ENCODE results near the gene LPO. TPM values are rescaled to one million over a fixed set of nuclear protein-coding genes. Genes with fewer than 3 reads are reported as not detected.

Gene LPO
- total RNA-seq, 4 donors from 2014 or later: 0.27 TPM; not detected in 3

GRCh38 chr17:58228679-58229078, 9.7 kb upstream of the LPO start:
- Histone ChIP-seq H3K4me1 (no peaks in the 10 kb centered on the region), H3K9me3 (no peaks in the 10 kb centered on the region), H3K27me3 (no peaks in the 10 kb centered on the region), H3K27ac (no peak overlapping the region), H3K4me3 (replicated peaks in 1 of 3) (no peak overlapping the region), H3K36me3 (no peaks in the 10 kb centered on the region)
- no peak for DNase-seq
- WGBS, 2 donors: 28 to 32% methylated on average over 3 of the region's 3 CpGs
- TF ChIP-seq CTCF (IDR thresholded peaks at IDR 0.05): no peak
- TF ChIP-seq POLR2A (IDR thresholded peaks at IDR 0.05): no peak
- intact Hi-C loops (cut with DNase I): no loop called here

- TF ChIP-seq CTCF (IDR thresholded peaks at IDR 0.05) (no peak), POLR2A (IDR thresholded peaks at IDR 0.05) (no peak)
- Histone ChIP-seq H3K9me3 (no peaks in the 10 kb centered on the region), H3K27ac (no peak overlapping the region), H3K4me3 (replicated peaks in 1 of 3) (no peak overlapping the region), H3K4me1 (no peaks in the 10 kb centered on the region), H3K36me3 (no peaks in the 10 kb centered on the region), H3K27me3 (no peaks in the 10 kb centered on the region)
- intact Hi-C loops (cut with DNase I): no loop called here
- WGBS, 2 donors: 56 to 62% methylated on average over 1 of the region's 1 CpG
- no peak for DNase-seq
Measured at GRCh38 chr17:58229384-58229783, 9.0 kb upstream of the LPO start.

GRCh38 chr17:58229881-58230280, 8.5 kb upstream of the LPO start:
- Histone ChIP-seq H3K9me3 (no peaks in the 10 kb centered on the region), H3K27ac (no peak overlapping the region), H3K4me3 (replicated peaks in 1 of 3) (no peak overlapping the region), H3K36me3 (no peaks in the 10 kb centered on the region), H3K4me1 (no peaks in the 10 kb centered on the region), H3K27me3 (no peaks in the 10 kb centered on the region)
- WGBS, 2 donors: 87 to 88% methylated on average over 4 of the region's 4 CpGs
- no peak for DNase-seq
- intact Hi-C loops (cut with DNase I): no loop called here
- TF ChIP-seq POLR2A (IDR thresholded peaks at IDR 0.05) (no peak), CTCF (IDR thresholded peaks at IDR 0.05) (no peak)

- TF ChIP-seq CTCF (IDR thresholded peaks at IDR 0.05): no peak
- TF ChIP-seq POLR2A (IDR thresholded peaks at IDR 0.05): no peak
- H3K9me3 ChIP-seq: no peaks in the 10 kb centered on the region
- intact Hi-C loops (cut with DNase I): no loop called here
- H3K4me3 ChIP-seq (replicated peaks in 1 of 3): no peak overlapping the region
- no peaks in the 10 kb centered on the region for H3K36me3 ChIP-seq
- DNase-seq: no peak
- WGBS, 2 donors: 57% methylated on average over 2 of the region's 2 CpGs
- no peaks in the 10 kb centered on the region for H3K27me3 ChIP-seq
- H3K27ac ChIP-seq: no peak overlapping the region
- no peaks in the 10 kb centered on the region for H3K4me1 ChIP-seq
Measured at GRCh38 chr17:58231641-58232040, 6.7 kb upstream of the LPO start.

GRCh38 chr17:58232707-58233156, 5.7 kb upstream of the LPO start:
- intact Hi-C loops (cut with DNase I): no loop called here
- DNase-seq: no peak
- H3K4me1 ChIP-seq: no peaks in the 10 kb centered on the region
- H3K27me3 ChIP-seq: no peaks in the 10 kb centered on the region
- no peak overlapping the region for H3K4me3 ChIP-seq (replicated peaks in 1 of 3)
- 53 to 61% methylated on average over 12 of the region's 12 CpGs for WGBS, 2 donors
- H3K9me3 ChIP-seq: no peaks in the 10 kb centered on the region
- TF ChIP-seq POLR2A (IDR thresholded peaks at IDR 0.05): no peak
- TF ChIP-seq CTCF (IDR thresholded peaks at IDR 0.05): no peak
- no peak overlapping the region for H3K27ac ChIP-seq
- H3K36me3 ChIP-seq: no peaks in the 10 kb centered on the region
